ENCODE results near the gene MSI2. TPM values are rescaled to one million over a fixed set of nuclear protein-coding genes. Genes with fewer than 3 reads are reported as not detected.

MSI2 gene
- total RNA-seq, 1 donor from 2014 or later = 23.1 TPM

- TF ChIP-seq CTCF (IDR thresholded peaks at IDR 0.05) = no peak
- no peak for DNase-seq (ENCODE audit: low spot score)
- Mint-ChIP-seq H3K27ac (ENCODE audit: unreplicated experiment) (no peak overlapping the region), H3K36me3 (ENCODE audit: low read depth) (no peaks in the 10 kb centered on the region), H3K4me3 (ENCODE audit: unreplicated experiment) (no peak overlapping the region), H3K27me3 (ENCODE audit: low read depth) (peaks cover 7% of the 10 kb centered on the region), H3K9me3 (ENCODE audit: low read depth) (no peaks in the 10 kb centered on the region), H3K4me1 (ENCODE audit: low read depth) (peaks cover 2% of the 10 kb centered on the region)
These were observed 471.4 kb downstream of the MSI2 start for GRCh38 chr17:57727630-57728175.

GRCh38 chr17:57730026-57730701 is 473.8 kb downstream of the MSI2 start:
- DNase-seq (ENCODE audit: low spot score) = no peak
- Mint-ChIP-seq H3K4me1 (ENCODE audit: low read depth) (no peaks in the 10 kb centered on the region), H3K27ac (ENCODE audit: unreplicated experiment) (no peak overlapping the region), H3K4me3 (ENCODE audit: unreplicated experiment) (no peak overlapping the region), H3K9me3 (ENCODE audit: low read depth) (no peaks in the 10 kb centered on the region), H3K36me3 (ENCODE audit: low read depth) (no peaks in the 10 kb centered on the region), H3K27me3 (ENCODE audit: low read depth) (peaks cover 19% of the 10 kb centered on the region)
- no peak for TF ChIP-seq CTCF (IDR thresholded peaks at IDR 0.05)

GRCh38 chr17:57732062-57732461 is 475.7 kb downstream of the MSI2 start:
- H3K36me3 Mint-ChIP-seq (ENCODE audit: low read depth) = no peaks in the 10 kb centered on the region
- H3K9me3 Mint-ChIP-seq (ENCODE audit: low read depth) = no peaks in the 10 kb centered on the region
- no peak for TF ChIP-seq CTCF (IDR thresholded peaks at IDR 0.05)
- H3K27me3 Mint-ChIP-seq (ENCODE audit: low read depth) = peaks cover 19% of the 10 kb centered on the region
- H3K4me1 Mint-ChIP-seq (ENCODE audit: low read depth) = no peaks in the 10 kb centered on the region
- no peak for DNase-seq (ENCODE audit: low spot score)
- H3K4me3 Mint-ChIP-seq (ENCODE audit: unreplicated experiment) = no peak overlapping the region
- H3K27ac Mint-ChIP-seq (ENCODE audit: unreplicated experiment) = no peak overlapping the region

- no peak for DNase-seq (ENCODE audit: low spot score)
- H3K4me1 Mint-ChIP-seq (ENCODE audit: low read depth) = no peaks in the 10 kb centered on the region
- no peaks in the 10 kb centered on the region for H3K9me3 Mint-ChIP-seq (ENCODE audit: low read depth)
- no peak overlapping the region for H3K4me3 Mint-ChIP-seq (ENCODE audit: unreplicated experiment)
- no peak for TF ChIP-seq CTCF (IDR thresholded peaks at IDR 0.05)
- no peak overlapping the region for H3K27ac Mint-ChIP-seq (ENCODE audit: unreplicated experiment)
- H3K36me3 Mint-ChIP-seq (ENCODE audit: low read depth) = no peaks in the 10 kb centered on the region
- H3K27me3 Mint-ChIP-seq (ENCODE audit: low read depth) = peaks cover 22% of the 10 kb centered on the region
These were observed 476.8 kb downstream of the MSI2 start for GRCh38 chr17:57733085-57733484.

Other genes with a start within 250 kb of the MSI2 start
- 11.5 to 14.8 TPM (median 14.2 TPM) in 3 replicates for gene AKAP1, start 171.3 kb upstream of the MSI2 start, total RNA-seq

All from chondrocyte (in vitro differentiated cells).